Myocyte (in vitro differentiated cells): ENCODE results near the gene PTHLH. TPM values are rescaled to one million over a fixed set of nuclear protein-coding genes. Genes with fewer than 3 reads are reported as not detected.

Experiments
- DNase-seq: peaks from one replicate; pipeline ENCODE4 v3.0.0-alpha.2; 2012; ENCODE audit warnings: low read depth
- total RNA-seq: library from RNA; depleted of rRNA; stranded (reverse); fragments of >200 nt; gene quantifications from 2 replicates; pipeline ENCODE4 v1.2.3, GENCODE V29; 2014

The PTHLH gene
- total RNA-seq, 1 donor from 2014 or later: 1.3 TPM

DNA sequence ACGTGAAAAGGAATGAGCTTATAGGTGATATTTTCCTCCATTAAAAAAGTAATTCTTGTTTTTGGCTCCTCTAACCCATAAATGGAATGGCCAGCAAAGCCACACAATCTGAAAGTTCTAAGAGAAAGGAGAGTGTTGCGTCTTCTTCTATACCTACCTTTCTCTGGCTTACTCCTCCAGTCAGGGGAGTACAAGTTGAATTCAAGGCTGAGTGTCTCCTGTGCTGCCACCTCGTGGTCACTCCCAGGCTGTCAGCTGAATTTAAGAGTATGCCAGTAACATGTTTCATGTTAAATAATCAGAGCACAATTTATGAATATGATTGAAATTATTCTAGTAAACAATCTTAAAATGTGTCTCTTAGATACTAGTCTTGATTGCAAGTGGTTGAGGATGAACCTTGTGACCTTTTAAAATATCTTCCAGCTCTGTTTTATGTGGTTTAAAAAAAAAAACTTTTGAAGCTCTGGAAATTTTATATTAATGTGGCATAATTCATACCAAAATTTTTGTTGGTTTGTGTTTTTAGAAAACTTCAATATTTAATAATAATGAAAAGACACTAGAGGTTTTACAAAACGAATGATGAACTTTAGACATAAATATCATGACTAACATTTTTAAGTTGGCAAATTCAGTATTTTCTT, 31.7 kb downstream of the PTHLH start:
- peak; percentile 82 for DNase-seq

GRCh38 chr12:27940245-27940644, 32.3 kb downstream of the PTHLH start:
- no peak for DNase-seq

- no peak for DNase-seq
Measured at GRCh38 chr12:27937768-27938167, 34.8 kb downstream of the PTHLH start.

GRCh38 chr12:27936196-27936595, 36.3 kb downstream of the PTHLH start:
- no peak for DNase-seq

DNA sequence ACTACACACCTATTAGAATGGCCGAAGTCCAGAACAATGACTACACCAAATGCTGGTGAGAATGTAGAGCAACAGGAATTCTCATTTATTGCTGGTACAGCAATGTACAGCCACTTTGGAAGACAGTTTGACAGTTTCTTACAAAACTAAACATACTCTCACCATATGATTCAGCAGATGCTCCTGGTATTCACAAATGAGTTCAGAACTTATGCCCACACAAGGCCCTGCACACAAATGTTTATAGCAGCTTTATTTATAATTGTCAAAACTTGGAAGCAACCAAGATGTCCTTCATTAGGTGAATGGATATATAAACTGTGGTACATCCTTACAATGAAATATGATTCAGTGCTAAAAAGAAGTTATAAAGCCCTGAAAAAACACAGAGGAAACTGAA, 38.3 kb downstream of the PTHLH start:
- no peak for DNase-seq

- DNase-seq: no peak
Measured at GRCh38 chr12:27931390-27931789, 41.1 kb downstream of the PTHLH start.

DNA sequence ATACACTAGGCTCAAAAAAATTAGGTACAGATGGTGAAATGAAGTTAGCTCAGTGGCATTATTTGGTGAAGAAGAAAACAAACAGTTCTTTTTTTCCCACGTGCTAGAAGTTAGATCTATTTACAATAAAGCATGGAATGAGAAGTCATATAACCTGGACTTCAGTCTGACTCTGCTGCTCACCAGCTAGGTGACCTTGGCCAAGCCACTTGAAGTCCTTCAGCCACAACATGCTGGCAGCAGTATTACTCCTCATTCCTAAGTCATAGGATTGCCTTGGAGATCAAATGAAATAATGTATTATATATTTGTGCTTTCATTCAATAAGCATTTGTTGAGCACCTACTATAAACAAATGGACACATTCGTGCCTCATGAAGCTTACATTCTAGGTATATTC, 45.2 kb downstream of the PTHLH start:
- no peak for DNase-seq

DNA sequence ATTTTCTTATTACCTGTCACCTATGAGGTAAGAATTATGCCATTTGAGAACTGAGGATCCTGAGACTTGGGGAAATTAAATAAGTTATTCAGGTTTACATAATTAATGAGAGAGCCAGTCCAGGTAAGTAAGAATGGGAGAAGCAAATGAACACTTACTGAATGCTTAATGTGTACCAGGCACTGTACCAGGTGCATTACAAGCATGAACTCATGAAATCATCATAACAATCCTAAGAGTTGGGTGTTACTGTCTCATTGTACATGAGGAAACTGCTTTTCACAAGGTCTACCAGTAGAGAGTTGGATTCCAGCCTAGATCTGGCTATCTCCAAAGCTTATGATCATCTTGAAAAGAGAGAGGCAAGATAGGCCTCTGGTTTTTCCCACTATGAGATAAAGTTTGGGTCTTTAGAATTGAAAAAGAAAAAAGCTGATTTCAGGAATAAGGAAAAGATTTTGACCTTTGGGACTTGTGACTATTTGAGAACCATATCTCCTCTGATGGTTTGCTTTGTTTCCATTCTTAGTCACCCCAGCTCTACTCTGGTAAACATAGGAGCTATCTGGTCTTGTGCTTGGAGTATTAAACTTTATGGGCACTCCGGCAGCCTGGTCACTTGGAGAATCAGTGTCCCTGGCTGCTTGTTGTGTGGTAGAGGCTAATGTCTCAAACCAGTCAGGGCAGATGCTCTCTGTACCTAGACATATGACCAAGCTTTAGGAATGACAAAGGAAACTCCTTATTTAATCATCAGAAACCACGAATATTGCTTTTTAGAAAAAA, 48.0 kb downstream of the PTHLH start:
- no peak for DNase-seq

- DNase-seq: peak; percentile 23
Measured at GRCh38 chr12:27922531-27923139, 49.9 kb downstream of the PTHLH start.

GRCh38 chr12:27919671-27920235, 52.8 kb downstream of the PTHLH start:
- DNase-seq: peak; percentile 26

GRCh38 chr12:27915536-27915935, 57.0 kb downstream of the PTHLH start:
- DNase-seq: no peak

DNA sequence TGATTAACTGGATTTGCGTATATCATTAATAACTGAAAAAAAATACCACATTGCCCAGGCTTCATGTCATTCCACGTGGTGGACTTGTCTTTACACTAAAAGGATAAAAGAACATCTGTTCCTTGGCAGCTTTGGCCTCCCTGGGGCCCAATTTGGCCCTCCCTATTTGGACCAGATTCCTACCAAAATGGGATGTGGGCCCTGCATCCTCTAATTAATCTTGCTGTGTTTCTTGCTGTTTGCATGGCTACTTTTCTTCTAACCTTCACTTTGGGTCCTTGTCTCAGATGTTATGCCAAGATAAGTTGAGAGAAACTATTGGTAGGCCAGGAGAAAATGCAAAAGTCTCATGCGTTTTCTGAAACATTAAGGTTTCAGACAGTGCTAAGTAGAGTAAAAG, 57.5 kb downstream of the PTHLH start:
- no peak for DNase-seq

DNA sequence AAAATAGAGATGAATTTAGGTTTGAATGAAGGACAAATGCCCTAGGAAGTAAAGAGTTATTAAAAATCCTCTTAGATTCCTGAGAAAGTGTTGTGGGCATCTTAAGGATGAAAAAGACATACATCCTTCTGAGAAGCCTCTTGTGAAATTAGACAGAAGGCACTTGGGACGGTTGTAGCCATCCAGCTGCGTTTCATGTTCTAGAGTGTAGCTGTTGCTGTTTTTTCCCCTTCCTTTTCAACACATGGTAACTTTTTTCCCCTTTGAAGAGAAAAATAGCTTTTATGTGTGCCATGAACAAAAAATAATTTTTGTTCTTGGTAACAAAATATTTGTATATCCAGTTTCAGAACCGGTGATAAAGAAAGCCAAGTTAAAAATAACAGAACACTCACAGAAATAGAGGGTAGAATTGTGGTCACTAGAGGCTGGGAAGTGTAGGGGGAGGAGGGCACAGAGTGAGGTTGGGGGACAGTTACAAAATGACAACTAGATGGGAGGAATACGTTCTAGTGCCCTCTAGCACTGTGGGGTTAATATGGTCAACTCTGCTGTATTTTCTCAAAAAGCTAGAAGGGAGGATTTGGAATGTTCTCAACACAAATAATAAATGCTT, 58.4 kb downstream of the PTHLH start:
- DNase-seq: no peak

DNA sequence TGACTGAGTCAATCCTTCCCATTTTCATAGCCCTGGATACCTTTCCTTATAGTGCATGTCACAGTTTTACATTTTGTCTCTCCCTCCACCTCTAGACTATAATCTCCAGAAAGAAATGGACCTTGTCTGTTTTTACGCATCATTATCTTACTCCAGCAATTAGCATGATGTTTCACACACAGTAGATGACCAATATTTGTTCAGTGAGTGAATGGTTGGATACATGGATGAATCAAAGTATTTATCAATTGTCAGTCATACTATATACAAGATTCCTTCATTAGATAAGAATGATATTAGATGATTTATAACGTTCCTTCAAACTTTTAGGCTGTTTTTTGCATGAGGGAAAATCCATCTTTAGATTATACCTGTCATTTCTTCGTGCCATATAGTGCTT, 61.1 kb downstream of the PTHLH start:
- no peak for DNase-seq

Other genes with a start within 250 kb of the PTHLH start
- gene KLHL42, start 192.5 kb downstream of the PTHLH start, total RNA-seq: 7.4 and 9.2 TPM in 2 replicates
- gene MANSC4, start 192.5 kb downstream of the PTHLH start, total RNA-seq: not detected in 2 replicates
- gene CCDC91, start 217.7 kb upstream of the PTHLH start, total RNA-seq: 17.5 and 18.5 TPM in 2 replicates